ENCODE results near the gene ANG. TPM values are rescaled to one million over a fixed set of nuclear protein-coding genes. Genes with fewer than 3 reads are reported as not detected.

ANG gene
- total and polyA plus RNA-seq, 9 of the 15 experiments (the other 6 are each of a cell fraction or from before 2014, with no cell fraction given), result 0.21 to 0.73 (median 0.34) TPM; not detected in 4

DNA sequence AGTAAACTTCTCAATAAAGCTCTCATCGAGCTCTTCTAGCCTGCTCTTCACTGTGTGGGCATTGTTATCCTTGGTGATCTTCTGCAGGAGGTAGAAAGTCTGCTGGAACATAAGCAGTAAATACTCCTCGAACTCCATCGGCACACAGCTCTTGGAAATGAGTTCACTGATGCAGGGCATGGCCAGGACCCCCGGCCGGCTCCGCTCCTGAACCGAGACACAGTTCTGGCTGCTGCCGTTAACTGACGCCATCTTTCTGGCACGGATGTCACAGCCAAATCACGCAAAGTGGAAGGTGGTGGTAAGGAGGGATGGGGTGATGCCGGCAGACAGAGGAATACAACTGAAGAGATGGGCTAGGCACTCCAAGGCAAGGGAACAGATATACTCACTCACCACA is 33.5 kb downstream of the ANG start:
- H3K36me3 ChIP-seq (ENCODE audit: control insufficient read depth, insufficient read depth, low read length), result no peaks in the 10 kb centered on the region
- H3K9me1 ChIP-seq (ENCODE audit: control insufficient read depth, insufficient read depth, low read length), result no peaks in the 10 kb centered on the region
- DNase-seq (ENCODE audit: extremely low read depth in 1 of 4, low spot score in 3 of 4) (no peak), ATAC-seq (no peak), FAIRE-seq (no peak)
- ChIA-PET POLR2A (no interaction called here), CTCF (ENCODE audit: low intra/inter-chr PET ratio) (no interaction called here)
- H3K27me3 ChIP-seq (ENCODE audit: control insufficient read depth in 2 of 2, insufficient read depth in 2 of 2, low read length in 2 of 2), result peaks cover 20 to 37% of the 10 kb centered on the region in 2 experiments; a peak in 4 of 5 replicates
- H3K9me3 ChIP-seq (replicated peaks; ENCODE audit: control insufficient read depth, insufficient read depth, low read depth, low read length), result no peaks in the 10 kb centered on the region
- H3K4me2 ChIP-seq (ENCODE audit: insufficient read depth, low read length), result no peak overlapping the region
- H4K20me1 ChIP-seq (replicated peaks; ENCODE audit: control insufficient read depth, insufficient read depth, low read length), result no peaks in the 10 kb centered on the region
- under 1% methylated on average over 9 of the region's 12 CpGs for WGBS (ENCODE audit: insufficient coverage, low coverage, missing lambda C conversion rate)
- no TSS peak for BruUV-seq (replicated peaks)
- intact Hi-C loops (cut with micrococcal nuclease) (no loop called here), in situ Hi-C loops (cut with MboI) (loop anchor here (25.0 kb wide), 1 partner anchor 240 kb away; the partner anchor contains the start of gene RNASE2)
- H3K79me2 ChIP-seq (ENCODE audit: control insufficient read depth, insufficient read depth, low read length), result no peaks in the 10 kb centered on the region
- peaks cover 0 to 6% of the 10 kb centered on the region in 2 experiments; a peak in 2 of 5 replicates for H3K4me1 ChIP-seq (replicated peaks in 1 of 2; ENCODE audit: control insufficient read depth in 2 of 2, insufficient read depth in 2 of 2, low read length in 2 of 2)
- H3K9ac ChIP-seq (ENCODE audit: insufficient read depth in 1 of 2, low read depth in 2 of 2, low read length in 2 of 2), result no peak overlapping the region
- H3K4me3 ChIP-seq, result no peak overlapping the region
- TF ChIP-seq, protein P1, sequence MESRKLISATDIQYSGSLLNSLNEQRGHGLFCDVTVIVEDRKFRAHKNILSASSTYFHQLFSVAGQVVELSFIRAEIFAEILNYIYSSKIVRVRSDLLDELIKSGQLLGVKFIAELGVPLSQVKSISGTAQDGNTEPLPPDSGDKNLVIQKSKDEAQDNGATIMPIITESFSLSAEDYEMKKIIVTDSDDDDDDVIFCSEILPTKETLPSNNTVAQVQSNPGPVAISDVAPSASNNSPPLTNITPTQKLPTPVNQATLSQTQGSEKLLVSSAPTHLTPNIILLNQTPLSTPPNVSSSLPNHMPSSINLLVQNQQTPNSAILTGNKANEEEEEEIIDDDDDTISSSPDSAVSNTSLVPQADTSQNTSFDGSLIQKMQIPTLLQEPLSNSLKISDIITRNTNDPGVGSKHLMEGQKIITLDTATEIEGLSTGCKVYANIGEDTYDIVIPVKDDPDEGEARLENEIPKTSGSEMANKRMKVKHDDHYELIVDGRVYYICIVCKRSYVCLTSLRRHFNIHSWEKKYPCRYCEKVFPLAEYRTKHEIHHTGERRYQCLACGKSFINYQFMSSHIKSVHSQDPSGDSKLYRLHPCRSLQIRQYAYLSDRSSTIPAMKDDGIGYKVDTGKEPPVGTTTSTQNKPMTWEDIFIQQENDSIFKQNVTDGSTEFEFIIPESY (CRISPR knock-in tag; IDR thresholded peaks at IDR 0.05), result no peak
- TF ChIP-seq NUFIP1 (IDR thresholded peaks at IDR 0.05; ENCODE audit: partially characterized antibody) (no peak), SMAD2 (IDR thresholded peaks at IDR 0.05; ENCODE audit: low read depth, low read length) (no peak), CBFB (CRISPR knock-in tag; IDR thresholded peaks at IDR 0.05) (no peak), LEF1 (IDR thresholded peaks at IDR 0.05) (no peak), TCF3 (CRISPR knock-in tag; IDR thresholded peaks at IDR 0.05) (no peak), CXXC5 (CRISPR knock-in tag; IDR thresholded peaks at IDR 0.05) (no peak)
- no peak overlapping the region for H2AFZ ChIP-seq (ENCODE audit: low read depth, low read length)
- no peak overlapping the region for H3K27ac ChIP-seq (ENCODE audit: extremely low read depth, low read depth, low read length)
